ENCODE measurements around the gene ZNF341.
A peak's percentile ranks its signal among the peaks of the same experiment; 100 is the strongest.
"Not testable (repeated sequence)": the region's sequence is repeated elsewhere in the genome, so short reads cannot be mapped to it uniquely, and the experiment has no call there.

The ZNF341 gene

GRCh38 chr20:33791959-33792597, 60.3 kb downstream of the ZNF341 start:
- peak; percentile 81 for TF ChIP-seq CTCF (IDR thresholded peaks at IDR 0.05)
- Histone ChIP-seq H3K4me2 (ENCODE audit: low read length) (no peak overlapping the region), H3K79me2 (no peaks in the 10 kb centered on the region), H3K9ac (no peak overlapping the region), H3K4me1 (peaks cover 7% of the 10 kb centered on the region), H3K9me3 (ENCODE audit: control insufficient read depth, low read length) (no peaks in the 10 kb centered on the region), H2AFZ (no peak overlapping the region), H3K36me3 (ENCODE audit: control insufficient read depth, insufficient read depth, low read length) (no peaks in the 10 kb centered on the region), H3K27me3 (ENCODE audit: control insufficient read depth, insufficient read depth, low read length) (no peaks in the 10 kb centered on the region), H3K27ac (no peak overlapping the region), H3K4me3 (ENCODE audit: low read depth, low read length) (no peak overlapping the region)

GRCh38 chr20:33792598-33792989, 60.8 kb downstream of the ZNF341 start:
- not testable (repeated sequence) for H2AFZ ChIP-seq; H3K4me3 ChIP-seq (ENCODE audit: low read depth, low read length); H3K9ac ChIP-seq; H3K79me2 ChIP-seq; H3K4me1 ChIP-seq; H3K4me2 ChIP-seq (ENCODE audit: low read length); H3K36me3 ChIP-seq (ENCODE audit: control insufficient read depth, insufficient read depth, low read length); H3K27me3 ChIP-seq (ENCODE audit: control insufficient read depth, insufficient read depth, low read length); H3K9me3 ChIP-seq (ENCODE audit: control insufficient read depth, low read length); H3K27ac ChIP-seq

- H3K4me1 ChIP-seq: peaks cover 7% of the 10 kb centered on the region
- H3K36me3 ChIP-seq (ENCODE audit: control insufficient read depth, insufficient read depth, low read length): no peaks in the 10 kb centered on the region
- no peaks in the 10 kb centered on the region for H3K79me2 ChIP-seq
- H3K4me2 ChIP-seq (ENCODE audit: low read length): no peak overlapping the region
- H3K27ac ChIP-seq: no peak overlapping the region
- H2AFZ ChIP-seq: no peak overlapping the region
- no peak overlapping the region for H3K9ac ChIP-seq
- no peak for TF ChIP-seq CTCF (IDR thresholded peaks at IDR 0.05)
- no peaks in the 10 kb centered on the region for H3K27me3 ChIP-seq (ENCODE audit: control insufficient read depth, insufficient read depth, low read length)
- H3K4me3 ChIP-seq (ENCODE audit: low read depth, low read length): no peak overlapping the region
- H3K9me3 ChIP-seq (ENCODE audit: control insufficient read depth, low read length): no peaks in the 10 kb centered on the region
These were observed 61.5 kb downstream of the ZNF341 start for GRCh38 chr20:33793011-33793931.

GRCh38 chr20:33796263-33796906, 64.6 kb downstream of the ZNF341 start:
- Histone ChIP-seq H3K4me2 (ENCODE audit: low read length) (peak overlapping the region; percentile 54), H3K9me3 (ENCODE audit: control insufficient read depth, low read length) (no peaks in the 10 kb centered on the region), H3K4me1 (peaks cover 7% of the 10 kb centered on the region), H3K9ac (no peak overlapping the region), H3K27me3 (ENCODE audit: control insufficient read depth, insufficient read depth, low read length) (no peaks in the 10 kb centered on the region), H3K36me3 (ENCODE audit: control insufficient read depth, insufficient read depth, low read length) (no peaks in the 10 kb centered on the region), H2AFZ (peak overlapping the region; percentile 72), H3K79me2 (no peaks in the 10 kb centered on the region), H3K4me3 (ENCODE audit: low read depth, low read length) (peak overlapping the region; percentile 8), H3K27ac (peak overlapping the region; percentile 42)
- TF ChIP-seq CTCF (IDR thresholded peaks at IDR 0.05): no peak

- Histone ChIP-seq H3K27ac (peak overlapping the region; percentile 42), H2AFZ (peak overlapping the region; percentile 72), H3K4me2 (ENCODE audit: low read length) (peak overlapping the region; percentile 54), H3K27me3 (ENCODE audit: control insufficient read depth, insufficient read depth, low read length) (no peaks in the 10 kb centered on the region), H3K36me3 (ENCODE audit: control insufficient read depth, insufficient read depth, low read length) (no peaks in the 10 kb centered on the region), H3K4me1 (peaks cover 7% of the 10 kb centered on the region), H3K9ac (no peak overlapping the region), H3K4me3 (ENCODE audit: low read depth, low read length) (no peak overlapping the region), H3K9me3 (ENCODE audit: control insufficient read depth, low read length) (no peaks in the 10 kb centered on the region), H3K79me2 (no peaks in the 10 kb centered on the region)
- no peak for TF ChIP-seq CTCF (IDR thresholded peaks at IDR 0.05)
These were observed 65.2 kb downstream of the ZNF341 start for GRCh38 chr20:33796907-33797544.
